Calu3 (cell line): ENCODE results near the gene ABCF2. TPM values are rescaled to one million over a fixed set of nuclear protein-coding genes. Genes with fewer than 3 reads are reported as not detected.

Experiments
- BruUV-seq: library from RNA; stranded (reverse); fragments of 400-500 nt; replicated peaks from 2 replicates; lab custom pipeline; 2021; lab: Mats Ljungman, UMichigan
- CTCF ChIA-PET: fragments of 300-600 bp; sonication (Branson Sonifier 250); formaldehyde crosslinking; loops from one replicate; lab custom pipeline; 2022; ENCODE audit warnings: antibody characterized with exemption; lab: Charles Lee
- DNase-seq: peaks from one replicate; pipeline ENCODE4 v3.0.0; 2022
- H3K27ac Mint-ChIP-seq: one replicate; pipeline ENCODE4 v1.8.0; 2022; ENCODE audit warnings: mixed read lengths; ENCODE audit not compliant: unreplicated experiment
- H3K27me3 Mint-ChIP-seq: one replicate; pipeline ENCODE4 v1.8.0; 2022; ENCODE audit warnings: mixed read lengths; ENCODE audit not compliant: unreplicated experiment
- H3K36me3 Mint-ChIP-seq: one replicate; pipeline ENCODE4 v1.8.0; 2022; ENCODE audit warnings: mild to moderate bottlenecking, moderate library complexity, mixed read lengths; ENCODE audit not compliant: insufficient read depth, unreplicated experiment
- H3K4me1 Mint-ChIP-seq: one replicate; pipeline ENCODE4 v1.8.0; 2022; ENCODE audit warnings: mild to moderate bottlenecking, low read depth, mixed read lengths; ENCODE audit not compliant: unreplicated experiment
- H3K4me3 Mint-ChIP-seq: one replicate; pipeline ENCODE4 v1.8.0; 2022; ENCODE audit warnings: mild to moderate bottlenecking, low read depth, moderate library complexity, mixed read lengths; ENCODE audit not compliant: unreplicated experiment
- H3K9me3 Mint-ChIP-seq: one replicate; pipeline ENCODE4 v1.8.0; 2022; ENCODE audit warnings: low read depth, mixed read lengths; ENCODE audit not compliant: unreplicated experiment
- CTCF ChIP-seq: fragments of 200-600 bp; IDR thresholded peaks from one replicate; pipeline ENCODE4 v1.8.0; 2022; ENCODE audit warnings: antibody characterized with exemption; ENCODE audit not compliant: unreplicated experiment
- intact Hi-C: fragments of 100-400 bp; cut with micrococcal nuclease; formaldehyde crosslinking; loops from one replicate; pipeline ENCODE4 v1.10.0; 2022; ENCODE audit not compliant: unreplicated experiment
- total RNA-seq: library from RNA; stranded (reverse); gene quantifications from 2 replicates; pipeline ENCODE4 v1.2.3, GENCODE V29; 2022

Gene ABCF2
- total RNA-seq, 1 experiment from 2014 or later: 49.7 TPM

GRCh38 chr7:151189038-151189437 is 38.0 kb downstream of the ABCF2 start:
- no peak for DNase-seq
- H3K4me3 Mint-ChIP-seq: no peak overlapping the region
- BruUV-seq: no TSS peak
- intact Hi-C loops: no loop called here
- no peak for TF ChIP-seq CTCF
- CTCF ChIA-PET: no interaction called here
- H3K27ac Mint-ChIP-seq: no peak overlapping the region
- H3K27me3 Mint-ChIP-seq: peaks cover 54% of the 10 kb centered on the region
- H3K9me3 Mint-ChIP-seq: no peaks in the 10 kb centered on the region
- no peaks in the 10 kb centered on the region for H3K36me3 Mint-ChIP-seq
- no peaks in the 10 kb centered on the region for H3K4me1 Mint-ChIP-seq

DNA sequence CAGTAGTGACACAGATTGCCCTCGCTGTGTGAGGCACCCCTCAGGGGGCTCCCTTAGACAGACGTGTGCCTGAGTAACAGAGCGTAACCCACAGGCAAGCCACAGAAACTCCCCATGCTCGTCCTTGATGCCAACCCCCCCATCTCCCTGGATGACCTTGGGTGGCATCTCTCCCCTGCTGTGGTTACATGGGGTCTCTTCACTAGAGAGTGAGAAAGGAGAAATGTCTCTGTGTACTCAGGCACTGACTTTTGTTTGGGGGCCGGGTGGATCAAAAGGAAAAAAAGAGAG is 38.8 kb downstream of the ABCF2 start:
- Mint-ChIP-seq H3K4me1 (no peaks in the 10 kb centered on the region), H3K9me3 (no peaks in the 10 kb centered on the region), H3K27me3 (peaks cover 56% of the 10 kb centered on the region), H3K27ac (no peak overlapping the region), H3K36me3 (no peaks in the 10 kb centered on the region), H3K4me3 (no peak overlapping the region)
- DNase-seq: no peak
- intact Hi-C loops: no loop called here
- no peak for TF ChIP-seq CTCF
- CTCF ChIA-PET: no interaction called here
- BruUV-seq: no TSS peak

DNA sequence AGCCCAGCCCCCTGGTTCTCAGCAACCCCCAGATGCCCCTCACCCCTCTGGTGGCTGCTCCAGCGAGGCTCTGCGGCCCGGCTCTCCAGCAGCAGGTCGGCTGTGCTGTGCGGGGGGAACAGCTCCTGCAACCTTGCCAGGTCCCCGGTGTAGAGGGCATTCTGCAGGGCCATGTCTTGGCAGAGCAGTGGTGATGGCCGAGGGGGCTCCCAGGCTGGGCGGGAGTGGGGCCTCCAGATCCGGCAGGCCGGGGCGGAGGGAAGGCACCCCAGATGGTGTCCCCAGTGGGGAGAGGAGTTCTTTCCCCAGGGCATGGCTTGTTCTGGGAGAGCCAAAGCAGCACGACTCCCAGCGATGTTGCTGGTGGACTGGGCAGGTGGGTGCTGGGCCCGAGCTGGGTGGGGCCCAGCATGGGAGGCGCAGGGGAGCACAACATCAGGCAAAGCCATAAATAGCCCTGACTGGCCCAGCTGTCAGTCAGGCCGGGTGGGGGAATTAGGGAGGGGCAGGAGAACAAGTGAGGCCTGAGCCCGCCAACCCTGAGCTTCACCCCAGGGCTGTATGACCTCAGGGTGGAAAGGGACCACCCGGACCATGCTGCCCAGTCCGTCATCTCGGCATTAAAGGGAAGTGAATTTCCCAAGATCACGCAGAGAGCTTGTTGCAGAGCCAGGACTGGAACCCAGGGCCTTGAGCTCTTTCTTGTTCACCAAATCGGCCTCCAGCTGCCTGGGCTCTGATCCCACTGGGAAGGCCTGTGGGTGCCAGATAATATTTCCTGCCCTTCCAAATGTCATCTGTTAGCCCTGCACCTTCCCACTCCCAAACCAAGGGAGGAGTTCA is 39.4 kb downstream of the ABCF2 start:
- H3K4me3 Mint-ChIP-seq: no peak overlapping the region
- BruUV-seq: no TSS peak
- intact Hi-C loops: no loop called here
- TF ChIP-seq CTCF: no peak
- H3K36me3 Mint-ChIP-seq: no peaks in the 10 kb centered on the region
- no peaks in the 10 kb centered on the region for H3K4me1 Mint-ChIP-seq
- no peak for DNase-seq
- CTCF ChIA-PET: no interaction called here
- no peaks in the 10 kb centered on the region for H3K9me3 Mint-ChIP-seq
- no peak overlapping the region for H3K27ac Mint-ChIP-seq
- H3K27me3 Mint-ChIP-seq: peaks cover 62% of the 10 kb centered on the region

- TF ChIP-seq CTCF: no peak
- DNase-seq: no peak
- Mint-ChIP-seq H3K27me3 (peaks cover 70% of the 10 kb centered on the region), H3K27ac (no peak within 1 kb of the TSS), H3K36me3 (no peaks in the 10 kb centered on the region), H3K9me3 (no peaks in the 10 kb centered on the region), H3K4me3 (no peak within 1 kb of the TSS), H3K4me1 (no peaks in the 10 kb centered on the region)
- intact Hi-C loops: no loop called here
- CTCF ChIA-PET: no interaction called here
- no TSS peak for BruUV-seq
These were observed 40.2 kb downstream of the ABCF2 start, which contains the start of gene ASB10 for GRCh38 chr7:151186640-151187408. Gene ASB10, minus strand, starts transcription at chr7:151187250. Its CDS starts 120 bp downstream, at chr7:151187130.
